WTC11 (cell line): ENCODE results near the gene COL25A1.

Experiments used
- ATF6 ChIP-seq: sonication (generic); formaldehyde crosslinking; IDR thresholded peaks from 2 replicates; pipeline ENCODE4 v1.8.1; 2023; ENCODE audit warnings: mild to moderate bottlenecking, missing genetic modification reagents
- CTCF ChIP-seq: fragments of 200-600 bp; IDR thresholded peaks from 2 replicates; pipeline ENCODE4 v1.8.0; 2022; ENCODE audit warnings: antibody characterized with exemption
- TF ChIP-seq, protein P1 (sequence below): sonication (generic); formaldehyde crosslinking; IDR thresholded peaks from 2 replicates; pipeline ENCODE4 v1.8.1; 2023; ENCODE audit warnings: mild to moderate bottlenecking, moderate library complexity, missing genetic modification reagents
- TF ChIP-seq, protein P2 (sequence below): sonication (generic); formaldehyde crosslinking; IDR thresholded peaks from 2 replicates; pipeline ENCODE4 v1.8.1; 2022; ENCODE audit warnings: missing genetic modification reagents, borderline replicate concordance

GRCh38 chr4:109205186-109205585, 97.3 kb downstream of the COL25A1 start:
- TF ChIP-seq, protein P1, sequence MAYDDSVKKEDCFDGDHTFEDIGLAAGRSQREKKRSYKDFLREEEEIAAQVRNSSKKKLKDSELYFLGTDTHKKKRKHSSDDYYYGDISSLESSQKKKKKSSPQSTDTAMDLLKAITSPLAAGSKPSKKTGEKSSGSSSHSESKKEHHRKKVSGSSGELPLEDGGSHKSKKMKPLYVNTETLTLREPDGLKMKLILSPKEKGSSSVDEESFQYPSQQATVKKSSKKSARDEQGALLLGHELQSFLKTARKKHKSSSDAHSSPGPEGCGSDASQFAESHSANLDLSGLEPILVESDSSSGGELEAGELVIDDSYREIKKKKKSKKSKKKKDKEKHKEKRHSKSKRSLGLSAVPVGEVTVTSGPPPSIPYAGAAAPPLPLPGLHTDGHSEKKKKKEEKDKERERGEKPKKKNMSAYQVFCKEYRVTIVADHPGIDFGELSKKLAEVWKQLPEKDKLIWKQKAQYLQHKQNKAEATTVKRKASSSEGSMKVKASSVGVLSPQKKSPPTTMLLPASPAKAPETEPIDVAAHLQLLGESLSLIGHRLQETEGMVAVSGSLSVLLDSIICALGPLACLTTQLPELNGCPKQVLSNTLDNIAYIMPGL (CRISPR knock-in tag) = no peak
- TF ChIP-seq CTCF = no peak
- TF ChIP-seq ATF6 (CRISPR knock-in tag) = no peak
- TF ChIP-seq, protein P2, sequence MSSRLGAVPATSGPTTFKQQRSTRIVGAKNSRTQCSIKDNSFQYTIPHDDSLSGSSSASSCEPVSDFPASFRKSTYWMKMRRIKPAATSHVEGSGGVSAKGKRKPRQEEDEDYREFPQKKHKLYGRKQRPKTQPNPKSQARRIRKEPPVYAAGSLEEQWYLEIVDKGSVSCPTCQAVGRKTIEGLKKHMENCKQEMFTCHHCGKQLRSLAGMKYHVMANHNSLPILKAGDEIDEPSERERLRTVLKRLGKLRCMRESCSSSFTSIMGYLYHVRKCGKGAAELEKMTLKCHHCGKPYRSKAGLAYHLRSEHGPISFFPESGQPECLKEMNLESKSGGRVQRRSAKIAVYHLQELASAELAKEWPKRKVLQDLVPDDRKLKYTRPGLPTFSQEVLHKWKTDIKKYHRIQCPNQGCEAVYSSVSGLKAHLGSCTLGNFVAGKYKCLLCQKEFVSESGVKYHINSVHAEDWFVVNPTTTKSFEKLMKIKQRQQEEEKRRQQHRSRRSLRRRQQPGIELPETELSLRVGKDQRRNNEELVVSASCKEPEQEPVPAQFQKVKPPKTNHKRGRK (CRISPR knock-in tag) = no peak
